Inferior parietal cortex (tissue), 1 donor: ENCODE data around the gene HINFP.
A peak's percentile ranks its signal among the peaks of the same experiment; 100 is the strongest.
"Not testable (repeated sequence)": the region's sequence is repeated elsewhere in the genome, so short reads cannot be mapped to it uniquely, and the experiment has no call there.

ENCODE experiments used
- DNase-seq: peaks from one replicate; pipeline ENCODE4 v3.0.0-alpha.2; 2016; ENCODE audit errors: extremely low spot score

HINFP gene

GRCh38 chr11:119155733-119156492 lies 34.5 kb downstream of the HINFP start:
- DNase-seq: no peak

- no peak for DNase-seq
Measured at GRCh38 chr11:119156496-119156895, 35.1 kb downstream of the HINFP start.

GRCh38 chr11:119157063-119157462 lies 35.7 kb downstream of the HINFP start:
- no peak for DNase-seq

GRCh38 chr11:119158467-119158866 lies 37.1 kb downstream of the HINFP start:
- no peak for DNase-seq

GRCh38 chr11:119160151-119160550 lies 38.8 kb downstream of the HINFP start:
- no peak for DNase-seq

- DNase-seq: no peak
Measured at GRCh38 chr11:119161871-119162270, 40.5 kb downstream of the HINFP start.

- no peak for DNase-seq
Measured at GRCh38 chr11:119166368-119167076, 45.1 kb downstream of the HINFP start.

GRCh38 chr11:119167077-119167458 lies 45.7 kb downstream of the HINFP start:
- not testable (repeated sequence) for DNase-seq

GRCh38 chr11:119167933-119168332 lies 46.6 kb downstream of the HINFP start:
- no peak for DNase-seq

GRCh38 chr11:119168471-119169281 lies 47.3 kb downstream of the HINFP start, which contains the start of gene NLRX1:
Gene NLRX1 (plus strand): TSS chr11:119168725. CDS start chr11:119171404, 2,679 bp downstream.
- peak; percentile 63 for DNase-seq

- DNase-seq: no peak
Measured at GRCh38 chr11:119169282-119169719, 47.9 kb downstream of the HINFP start.

GRCh38 chr11:119172513-119172912 lies 51.1 kb downstream of the HINFP start:
- DNase-seq: no peak

- DNase-seq: no peak
Measured at GRCh38 chr11:119173453-119173852, 52.1 kb downstream of the HINFP start.

- no peak for DNase-seq
Measured at GRCh38 chr11:119175493-119176077, 54.2 kb downstream of the HINFP start.

- DNase-seq: no peak
Measured at GRCh38 chr11:119178166-119178680, 56.8 kb downstream of the HINFP start.

GRCh38 chr11:119179342-119179741 lies 58.0 kb downstream of the HINFP start:
- no peak for DNase-seq

- no peak for DNase-seq
Measured at GRCh38 chr11:119179983-119180382, 58.6 kb downstream of the HINFP start.

GRCh38 chr11:119180729-119181676 lies 59.6 kb downstream of the HINFP start:
- no peak for DNase-seq

GRCh38 chr11:119181677-119182412 lies 60.5 kb downstream of the HINFP start:
- no peak for DNase-seq

GRCh38 chr11:119184399-119184798 lies 63.0 kb downstream of the HINFP start:
- DNase-seq: not testable (repeated sequence)
